Esophagus (tissue), 2 donors: ENCODE results near the gene RASA3. TPM values are rescaled to one million over a fixed set of nuclear protein-coding genes. Genes with fewer than 3 reads are reported as not detected.

Experiments used
- H3K27ac ChIP-seq, 2 donors: one replicate each; pipeline ENCODE4 v1.5.1; 2013; ENCODE audit warnings: low read depth in 2 of 2, mild to moderate bottlenecking in 2 of 2, inconsistent platforms in 1 of 2, low read length in 1 of 2, moderate library complexity in 1 of 2
- H3K27me3 ChIP-seq, 2 donors: one replicate each; pipeline ENCODE4 v1.6.1; 2013; ENCODE audit warnings: low read length in 2 of 2, control low read depth in 1 of 2, mild to moderate bottlenecking in 1 of 2; ENCODE audit not compliant: insufficient read depth in 2 of 2, control insufficient read depth in 1 of 2
- H3K36me3 ChIP-seq, 2 donors: one replicate each; pipeline ENCODE4 v1.6.1; 2013; ENCODE audit warnings: low read length in 1 of 2; ENCODE audit not compliant: control insufficient read depth in 2 of 2, insufficient read depth in 2 of 2
- H3K4me1 ChIP-seq, 2 donors: one replicate each; pipeline ENCODE4 v1.6.1; 2013; ENCODE audit warnings: low read length in 1 of 2; ENCODE audit not compliant: control insufficient read depth in 2 of 2, insufficient read depth in 2 of 2
- H3K4me3 ChIP-seq, 2 donors: one replicate each; pipeline ENCODE4 v1.5.1; 2013; ENCODE audit warnings: low read length in 2 of 2, mild to moderate bottlenecking in 2 of 2, low read depth in 1 of 2, moderate library complexity in 1 of 2
- H3K9me3 ChIP-seq, 2 donors: one replicate each; pipeline ENCODE4 v1.6.1; 2013; ENCODE audit warnings: mild to moderate bottlenecking in 2 of 2, low read depth in 1 of 2, low read length in 1 of 2, moderate library complexity in 1 of 2; ENCODE audit not compliant: control insufficient read depth in 2 of 2, insufficient read depth in 1 of 2
- WGBS, 2 donors: extraction: QIAGEN DNeasy Blood & Tissue Kit; methylation state at CpG; one replicate each; pipeline ENCODE4 v1.1.7; 2013; 5-methylcytosine and 5-hydroxymethylcytosine counted together
- polyA plus RNA-seq, 2 donors: library from polyadenylated mRNA; stranded (reverse); fragments of 200-250 nt; gene quantifications; one replicate each; pipeline ENCODE4 v1.2.3, GENCODE V29; 2013
- donor health status: healthy with polysubstance abuse.
- donor health status: Bipolar disorder and iron deficiency.

Gene RASA3
- polyA plus RNA-seq, 2 donors, result 1.5 to 1.8 TPM

- Histone ChIP-seq H3K27me3 (no peaks in the 10 kb centered on the region), H3K4me3 (no peak overlapping the region), H3K9me3 (no peaks in the 10 kb centered on the region), H3K27ac (no peak overlapping the region), H3K4me1 (peaks cover 4 to 8% of the 10 kb centered on the region in 2 donors), H3K36me3 (no peaks in the 10 kb centered on the region)
- WGBS, 2 donors, result 91% methylated on average over 22 of the region's 22 CpGs
Observed at GRCh38 chr13:114073881-114074612, 58.4 kb downstream of the RASA3 start.

- Histone ChIP-seq H3K4me1 (no peaks in the 10 kb centered on the region), H3K27ac (no peak overlapping the region), H3K27me3 (no peaks in the 10 kb centered on the region), H3K36me3 (no peaks in the 10 kb centered on the region), H3K4me3 (no peak overlapping the region), H3K9me3 (no peaks in the 10 kb centered on the region)
- WGBS, 2 donors, result 84 to 85% methylated on average over 10 of the region's 10 CpGs
Observed at GRCh38 chr13:114072421-114072820, 60.0 kb downstream of the RASA3 start.

GRCh38 chr13:114071991-114072390 lies 60.4 kb downstream of the RASA3 start:
- no peaks in the 10 kb centered on the region for H3K27me3 ChIP-seq
- H3K36me3 ChIP-seq, result no peaks in the 10 kb centered on the region
- no peak overlapping the region for H3K27ac ChIP-seq
- 75 to 80% methylated on average over 14 of the region's 14 CpGs for WGBS, 2 donors
- H3K9me3 ChIP-seq, result no peaks in the 10 kb centered on the region
- no peak overlapping the region for H3K4me3 ChIP-seq
- no peaks in the 10 kb centered on the region for H3K4me1 ChIP-seq

- Histone ChIP-seq H3K27me3 (no peaks in the 10 kb centered on the region), H3K4me3 (no peak overlapping the region), H3K36me3 (no peaks in the 10 kb centered on the region), H3K27ac (no peak overlapping the region), H3K4me1 (peaks cover 0 to 4% of the 10 kb centered on the region in 2 donors), H3K9me3 (no peaks in the 10 kb centered on the region)
- 84 to 85% methylated on average over 10 of the region's 10 CpGs for WGBS, 2 donors
Observed at GRCh38 chr13:114071410-114071809, 61.0 kb downstream of the RASA3 start.

- H3K4me3 ChIP-seq, result no peak overlapping the region
- 92 to 97% methylated on average over 32 to 40 of the region's 40 CpGs for WGBS, 2 donors
- H3K4me1 ChIP-seq, result peaks cover 0 to 14% of the 10 kb centered on the region in 2 donors
- H3K36me3 ChIP-seq, result no peaks in the 10 kb centered on the region
- H3K9me3 ChIP-seq, result no peaks in the 10 kb centered on the region
- no peak overlapping the region for H3K27ac ChIP-seq
- no peaks in the 10 kb centered on the region for H3K27me3 ChIP-seq
Observed at GRCh38 chr13:114070098-114070799, 62.2 kb downstream of the RASA3 start.

GRCh38 chr13:114069376-114070097 lies 62.9 kb downstream of the RASA3 start:
- H3K9me3 ChIP-seq, result no peaks in the 10 kb centered on the region
- WGBS, 2 donors, result 81 to 88% methylated on average over 17 to 32 of the region's 32 CpGs
- H3K27me3 ChIP-seq, result no peaks in the 10 kb centered on the region
- peak overlapping the region in 1 of 2 donors; percentile 13 for H3K27ac ChIP-seq
- no peak overlapping the region for H3K4me3 ChIP-seq
- peaks cover 0 to 18% of the 10 kb centered on the region in 2 donors for H3K4me1 ChIP-seq
- no peaks in the 10 kb centered on the region for H3K36me3 ChIP-seq

- 59 to 66% methylated on average over 19 of the region's 19 CpGs for WGBS, 2 donors
- Histone ChIP-seq H3K4me3 (no peak overlapping the region), H3K4me1 (peaks cover 0 to 19% of the 10 kb centered on the region in 2 donors)
Observed at GRCh38 chr13:114068656-114069318, 63.6 kb downstream of the RASA3 start.

GRCh38 chr13:114067886-114068651 lies 64.4 kb downstream of the RASA3 start:
- peaks cover 0 to 21% of the 10 kb centered on the region in 2 donors for H3K4me1 ChIP-seq
- H3K4me3 ChIP-seq, result no peak overlapping the region
- 70% methylated on average over 24 of the region's 24 CpGs for WGBS, 2 donors

More at GRCh38 chr13:114068656-114069318, 63.6 kb downstream of the RASA3 start:
- Histone ChIP-seq H3K27ac (peak overlapping the region; percentile 62 to 63), H3K36me3 (no peaks in the 10 kb centered on the region), H3K9me3 (no peaks in the 10 kb centered on the region), H3K27me3 (no peaks in the 10 kb centered on the region)

More at GRCh38 chr13:114067886-114068651, 64.4 kb downstream of the RASA3 start:
- H3K36me3 ChIP-seq, result no peaks in the 10 kb centered on the region
- no peaks in the 10 kb centered on the region for H3K27me3 ChIP-seq
- peak overlapping the region; percentile 48 to 71 for H3K27ac ChIP-seq
- H3K9me3 ChIP-seq, result no peaks in the 10 kb centered on the region
